HEK293T (cell line): ENCODE results near the gene RIPOR2.

Source experiments
- CTCF ChIA-PET: fragments of 350-600 bp; formaldehyde crosslinking; extraction: SDS; loops from one replicate; lab custom pipeline; 2021; ENCODE audit warnings: antibody characterized with exemption, inconsistent platforms; lab: Yijun Ruan, JAX
- POLR2A ChIA-PET: fragments of 350-600 bp; formaldehyde crosslinking; extraction: SDS; loops from one replicate; lab custom pipeline; 2020; ENCODE audit warnings: antibody characterized with exemption, inconsistent platforms; lab: Yijun Ruan, JAX
- DNase-seq: peaks from one replicate; pipeline ENCODE4 v3.0.0; 2012; ENCODE audit warnings: mixed read lengths; ENCODE audit errors: extremely low spot score
- ARNT ChIP-seq: fragments of 450-650 bp; IDR thresholded peaks from 2 replicates; pipeline ENCODE4 v1.6.1; 2017; ENCODE audit warnings: mild to moderate bottlenecking
- BHLHE40 ChIP-seq: fragments of 450-650 bp; IDR thresholded peaks from 2 replicates; pipeline ENCODE4 v1.6.1; 2016; ENCODE audit warnings: mild to moderate bottlenecking, moderate library complexity, borderline replicate concordance
- CTBP1 ChIP-seq: fragments of 450-650 bp; IDR thresholded peaks from 2 replicates; pipeline ENCODE4 v1.6.1; 2016; ENCODE audit warnings: borderline replicate concordance
- ELF4 ChIP-seq: fragments of 450-650 bp; IDR thresholded peaks from 2 replicates; pipeline ENCODE4 v1.6.1; 2017; ENCODE audit warnings: antibody characterized with exemption
- FOXA1 ChIP-seq: fragments of 450-650 bp; IDR thresholded peaks from 2 replicates; pipeline ENCODE4 v1.6.1; 2016; ENCODE audit warnings: mild to moderate bottlenecking
- FOXK2 ChIP-seq: fragments of 450-650 bp; IDR thresholded peaks from 2 replicates; pipeline ENCODE4 v1.6.1; 2016; ENCODE audit warnings: mild to moderate bottlenecking
- FOXM1 ChIP-seq: fragments of 450-650 bp; IDR thresholded peaks from 2 replicates; pipeline ENCODE4 v1.6.1; 2017; ENCODE audit warnings: mild to moderate bottlenecking, borderline replicate concordance
- HDGF ChIP-seq: fragments of 450-650 bp; IDR thresholded peaks from 2 replicates; pipeline ENCODE4 v1.6.1; 2017; ENCODE audit warnings: antibody characterized with exemption, borderline replicate concordance
- L3MBTL2 ChIP-seq: fragments of 450-650 bp; conservative IDR thresholded peaks from 2 replicates; pipeline ENCODE4 v1.6.1; 2016; ENCODE audit warnings: mild to moderate bottlenecking
- LEF1 ChIP-seq: fragments of 450-650 bp; IDR thresholded peaks from 2 replicates; pipeline ENCODE4 v1.6.1; 2017; ENCODE audit warnings: mild to moderate bottlenecking, borderline replicate concordance
- NFRKB ChIP-seq: fragments of 450-650 bp; IDR thresholded peaks from 2 replicates; pipeline ENCODE4 v1.6.1; 2016; ENCODE audit warnings: mild to moderate bottlenecking, moderate library complexity
- SP1 ChIP-seq: fragments of 450-650 bp; IDR thresholded peaks from 2 replicates; pipeline ENCODE4 v1.6.1; 2017
- SUZ12 ChIP-seq: fragments of 450-650 bp; IDR thresholded peaks from 2 replicates; pipeline ENCODE4 v1.6.1; 2016; ENCODE audit warnings: mild to moderate bottlenecking
- TARDBP ChIP-seq: fragments of 450-650 bp; IDR thresholded peaks from 2 replicates; pipeline ENCODE4 v1.6.1; 2016
- ZNF384 ChIP-seq: fragments of 450-650 bp; IDR thresholded peaks from 2 replicates; pipeline ENCODE4 v1.6.1; 2016
- TF ChIP-seq, protein P1 (sequence below): fragments of 450-650 bp; IDR thresholded peaks from 2 replicates; pipeline ENCODE4 v1.6.1; 2016

The RIPOR2 gene

DNA sequence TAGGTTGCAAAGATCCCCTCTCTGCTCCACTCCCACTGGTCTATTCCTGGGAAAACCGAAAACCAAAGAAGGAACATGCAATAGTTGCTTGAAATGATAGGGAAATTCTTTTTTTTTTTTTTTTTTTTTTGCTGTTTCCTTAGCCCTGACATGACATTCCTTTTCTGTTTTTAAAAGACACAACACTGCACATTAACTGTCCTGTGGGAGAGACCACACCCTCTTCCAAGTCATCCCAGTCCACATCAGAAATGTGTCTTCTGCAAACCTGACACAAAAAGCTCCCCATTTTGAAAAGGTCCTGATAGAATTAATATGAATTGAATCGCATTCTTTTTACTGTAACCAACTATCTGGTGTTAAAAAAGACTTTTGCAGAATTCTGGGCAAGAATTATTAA is 43.4 kb upstream of the RIPOR2 start:
- no peak for TF ChIP-seq CTBP1
- TF ChIP-seq L3MBTL2, result no peak
- TF ChIP-seq HDGF, result no peak
- no peak for TF ChIP-seq BHLHE40
- no peak for TF ChIP-seq ELF4
- no peak for TF ChIP-seq LEF1
- no peak for TF ChIP-seq SUZ12
- TF ChIP-seq SP1, result no peak
- TF ChIP-seq TARDBP, result no peak
- TF ChIP-seq NFRKB, result no peak
- no peak for TF ChIP-seq ZNF384
- POLR2A ChIA-PET, result no interaction called here
- DNase-seq, result no peak
- CTCF ChIA-PET, result interaction anchor here (1.9 kb wide), 1 partner anchor 13 kb away, joined by 6 read pairs; no protein-coding TSS in a partner anchor

DNA sequence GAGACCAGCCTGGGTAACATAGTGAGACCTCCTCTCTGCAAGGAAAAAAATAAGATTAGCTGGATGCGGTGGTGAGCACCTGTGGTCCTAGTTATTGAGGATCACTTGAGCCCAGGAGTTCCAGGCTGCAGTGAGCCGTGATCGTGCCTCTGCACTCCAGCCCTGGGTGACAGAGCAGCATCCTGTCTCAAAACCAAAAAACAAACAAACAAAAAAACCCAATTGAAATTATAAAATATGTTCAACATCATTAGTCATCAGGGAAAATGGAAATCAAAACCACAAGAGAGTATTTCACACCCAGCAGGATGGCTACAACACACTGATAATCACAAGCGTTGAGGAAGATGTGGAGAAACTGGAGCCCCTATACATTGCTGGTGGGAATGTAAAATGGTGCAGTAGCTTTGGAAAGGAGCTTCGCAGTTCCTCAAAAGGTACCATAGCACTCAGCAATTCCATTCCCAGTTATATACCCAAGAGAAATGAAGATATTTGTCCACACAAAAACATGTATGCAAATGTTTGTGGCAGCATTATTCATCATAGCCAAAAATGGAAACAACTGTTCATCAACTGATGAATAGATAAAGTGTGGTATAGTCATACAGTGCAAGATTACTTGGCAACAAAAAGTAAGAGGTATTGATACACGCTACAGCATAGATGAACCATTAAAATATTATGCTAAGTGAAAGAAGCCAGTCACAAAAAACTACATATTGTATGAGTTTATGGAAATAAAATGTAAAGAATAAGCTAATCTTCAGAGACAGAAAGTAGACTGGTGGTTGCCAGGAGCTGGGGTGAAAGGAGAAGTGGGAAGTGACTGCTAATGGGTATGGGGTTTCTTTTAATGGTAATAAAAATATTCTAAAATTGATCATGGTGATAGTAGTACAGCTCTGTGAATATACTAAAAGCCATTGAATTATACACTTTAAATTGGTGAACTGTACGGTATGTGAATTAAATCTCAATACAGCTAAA is 38.7 kb upstream of the RIPOR2 start:
- ChIA-PET CTCF (no interaction called here), POLR2A (no interaction called here)
- TF ChIP-seq SUZ12 (no peak), SP1 (no peak)
- DNase-seq, result no peak

DNA sequence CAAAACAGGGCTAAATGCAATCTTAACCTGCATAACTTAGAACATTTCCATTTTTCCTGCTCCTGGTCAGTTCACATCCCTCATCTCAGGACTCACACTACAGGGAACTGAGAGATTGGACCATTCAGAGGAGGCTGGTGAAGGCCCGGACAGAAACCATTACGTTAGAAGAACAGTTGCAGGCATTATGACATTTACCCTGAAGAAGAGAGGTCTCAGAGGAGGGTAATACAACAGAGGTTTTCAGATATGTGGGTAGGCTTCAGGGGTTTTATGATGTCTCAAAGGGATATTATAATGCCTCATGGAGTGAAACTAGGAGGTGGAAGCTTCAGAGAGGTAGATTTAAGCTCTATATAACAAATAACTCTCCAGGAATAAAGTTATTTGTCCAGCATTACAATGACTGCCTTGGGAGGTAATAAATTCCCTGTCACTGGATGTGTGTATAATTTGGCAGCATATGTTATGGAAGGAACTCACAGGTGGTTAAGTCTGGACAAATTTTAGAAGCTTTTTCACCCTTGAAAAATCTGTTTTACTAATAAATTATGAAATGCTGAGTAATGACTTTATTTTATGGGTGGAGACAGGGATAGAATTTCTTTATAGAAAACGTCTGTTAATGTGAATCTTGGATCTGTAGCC is 36.7 kb upstream of the RIPOR2 start:
- POLR2A ChIA-PET, result no interaction called here

DNA sequence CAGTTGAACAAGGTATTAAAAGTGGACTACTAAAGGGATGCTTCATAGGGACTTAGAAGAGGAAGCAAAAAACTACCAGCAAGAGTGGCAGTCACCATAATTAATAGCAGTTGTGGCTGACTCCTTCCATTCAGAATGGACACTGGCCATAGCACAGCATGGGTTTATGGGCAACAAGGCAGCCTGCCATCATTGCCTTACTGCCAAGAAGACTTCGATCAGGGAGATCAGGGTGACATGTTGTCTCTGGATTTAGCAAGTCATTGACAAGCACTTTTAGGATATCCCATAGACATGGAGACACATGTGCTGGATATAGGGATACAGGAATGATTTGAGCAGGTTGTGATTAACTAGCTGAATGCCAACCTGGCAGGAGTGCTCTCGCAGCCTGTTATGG is 35.3 kb upstream of the RIPOR2 start:
- ChIA-PET CTCF (no interaction called here), POLR2A (no interaction called here)
- TF ChIP-seq HDGF (no peak), ELF4 (no peak), CTBP1 (no peak), ARNT (no peak), LEF1 (no peak), FOXM1 (no peak), L3MBTL2 (no peak), SUZ12 (no peak), ZNF384 (no peak), FOXA1 (no peak), NFRKB (no peak), TARDBP (no peak), FOXK2 (no peak)
- TF ChIP-seq, protein P1, sequence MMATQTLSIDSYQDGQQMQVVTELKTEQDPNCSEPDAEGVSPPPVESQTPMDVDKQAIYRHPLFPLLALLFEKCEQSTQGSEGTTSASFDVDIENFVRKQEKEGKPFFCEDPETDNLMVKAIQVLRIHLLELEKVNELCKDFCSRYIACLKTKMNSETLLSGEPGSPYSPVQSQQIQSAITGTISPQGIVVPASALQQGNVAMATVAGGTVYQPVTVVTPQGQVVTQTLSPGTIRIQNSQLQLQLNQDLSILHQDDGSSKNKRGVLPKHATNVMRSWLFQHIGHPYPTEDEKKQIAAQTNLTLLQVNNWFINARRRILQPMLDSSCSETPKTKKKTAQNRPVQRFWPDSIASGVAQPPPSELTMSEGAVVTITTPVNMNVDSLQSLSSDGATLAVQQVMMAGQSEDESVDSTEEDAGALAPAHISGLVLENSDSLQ, result no peak

More for the DNA sequence above, 36.7 kb upstream of the RIPOR2 start:
- CTCF ChIA-PET, result no interaction called here
- TF ChIP-seq ELF4 (no peak), SP1 (no peak)
- TF ChIP-seq, protein P1, result peak; percentile 70
- no peak for DNase-seq

DNA sequence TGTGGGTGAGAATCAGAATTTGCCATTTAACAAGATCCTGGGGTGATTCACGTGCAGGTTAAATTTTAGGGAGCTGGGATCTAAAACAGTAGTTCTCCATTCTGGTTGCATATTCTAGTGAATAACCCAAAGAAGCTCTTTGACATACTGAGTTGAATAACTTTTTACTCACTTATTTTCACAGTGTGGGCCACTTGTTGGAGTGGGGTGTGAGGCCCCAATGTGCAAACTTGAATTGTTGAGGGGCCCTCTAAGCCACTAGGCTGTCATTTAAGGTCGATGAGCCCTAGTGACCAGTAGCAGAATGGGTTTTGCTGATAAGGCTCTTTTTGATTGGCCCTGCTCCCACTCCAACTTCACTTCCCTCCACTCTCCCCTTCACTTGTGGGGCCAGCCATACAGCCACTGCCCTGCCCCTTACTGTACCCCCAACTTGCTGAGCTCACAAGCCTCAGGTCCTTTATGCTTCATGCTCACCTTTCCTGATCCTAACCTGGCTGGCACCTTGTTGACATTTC is 33.6 kb upstream of the RIPOR2 start:
- CTCF ChIA-PET, result no interaction called here
- DNase-seq, result no peak
- POLR2A ChIA-PET, result no interaction called here
- TF ChIP-seq LEF1, result no peak

More for the DNA sequence above, 35.3 kb upstream of the RIPOR2 start:
- DNase-seq, result no peak

DNA sequence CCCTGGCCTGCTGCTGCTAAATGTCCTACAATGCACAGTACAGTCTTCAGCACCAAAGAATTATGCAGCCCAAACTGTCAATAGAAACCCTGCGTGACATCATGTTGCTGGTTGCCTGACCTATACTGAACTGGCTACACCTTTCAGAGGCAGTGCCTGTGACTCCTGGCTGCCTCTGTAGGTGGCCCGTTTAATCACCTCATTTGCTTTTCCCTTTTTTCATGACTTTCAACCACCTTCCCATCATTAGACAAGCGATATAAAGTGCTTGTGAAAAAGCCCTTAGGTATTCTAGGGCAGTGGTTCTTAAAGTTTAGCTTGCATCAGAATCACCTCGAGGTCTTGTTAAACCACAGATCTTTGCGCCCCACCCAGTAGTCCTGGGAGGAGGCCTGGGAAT is 33.0 kb upstream of the RIPOR2 start:
- POLR2A ChIA-PET, result no interaction called here
- no peak for TF ChIP-seq LEF1
- no peak for TF ChIP-seq TARDBP
- no peak for TF ChIP-seq FOXM1
- CTCF ChIA-PET, result no interaction called here
- no peak for DNase-seq

DNA sequence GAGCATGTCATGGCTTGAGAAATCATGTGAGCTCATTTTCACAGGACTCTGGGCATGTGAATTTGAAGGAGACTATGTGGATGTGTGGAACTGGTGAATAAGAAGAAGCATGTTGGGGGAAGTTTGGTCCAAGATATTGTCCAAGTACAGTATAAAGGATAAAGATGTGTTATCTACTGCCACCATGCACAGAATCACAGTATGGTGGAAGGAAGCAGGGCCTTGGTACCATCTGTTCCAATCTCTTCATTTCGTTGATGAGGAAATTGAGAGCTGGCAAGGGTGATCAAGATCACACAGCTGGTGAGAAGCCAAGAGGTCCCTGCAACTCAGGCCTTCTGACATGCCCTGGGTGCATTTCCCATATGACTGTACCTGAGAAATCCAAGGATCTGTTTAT is 31.5 kb upstream of the RIPOR2 start:
- DNase-seq, result no peak
- ChIA-PET CTCF (no interaction called here), POLR2A (no interaction called here)
- no peak for TF ChIP-seq HDGF
- no peak for TF ChIP-seq ELF4
- no peak for TF ChIP-seq TARDBP
- TF ChIP-seq NFRKB, result no peak

DNA sequence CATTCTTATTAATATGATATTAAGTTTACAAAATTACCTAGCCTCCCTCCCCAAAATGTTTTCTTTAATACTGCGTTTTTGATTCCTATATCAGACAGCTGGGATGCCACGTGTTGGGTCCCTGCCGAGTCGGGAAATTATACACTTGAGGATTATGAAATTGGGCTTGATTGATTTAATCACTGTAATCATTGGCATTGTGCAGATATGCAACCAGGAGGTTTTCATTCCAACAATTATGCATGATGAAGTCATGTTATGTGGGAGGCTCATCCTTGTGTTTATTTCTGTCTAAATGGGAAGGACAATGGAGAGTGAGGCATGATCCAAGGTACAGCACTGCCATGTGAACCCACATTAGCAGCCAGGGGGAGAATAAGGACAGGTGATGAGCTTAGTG is 30.6 kb upstream of the RIPOR2 start:
- DNase-seq, result no peak
- CTCF ChIA-PET, result no interaction called here
- POLR2A ChIA-PET, result no interaction called here
- no peak for TF ChIP-seq FOXA1
- TF ChIP-seq, protein P1, result no peak
- no peak for TF ChIP-seq FOXK2
- no peak for TF ChIP-seq L3MBTL2
- no peak for TF ChIP-seq LEF1
- no peak for TF ChIP-seq ARNT
- TF ChIP-seq BHLHE40, result no peak
- no peak for TF ChIP-seq CTBP1
- TF ChIP-seq FOXM1, result no peak
- TF ChIP-seq SP1, result no peak
- no peak for TF ChIP-seq NFRKB
- no peak for TF ChIP-seq SUZ12
- TF ChIP-seq HDGF, result no peak
- TF ChIP-seq ELF4, result no peak
- no peak for TF ChIP-seq ZNF384
